NT2/D1 (cell line): Measurements from ENCODE around the gene CNGA2.

Experiments used
- DNase-seq: peaks from one replicate; pipeline ENCODE4 v3.0.0-alpha.2; 2011; ENCODE audit warnings: low read depth, low spot score
- H3K27me3 ChIP-seq: 2 replicates; pipeline ENCODE4 v1.6.0; 2011; ENCODE audit warnings: mild to moderate bottlenecking; ENCODE audit not compliant: insufficient read length, insufficient read depth
- H3K36me3 ChIP-seq: 2 replicates; pipeline ENCODE4 v1.6.1; 2011; ENCODE audit warnings: mild to moderate bottlenecking, low read length, mixed read lengths; ENCODE audit not compliant: insufficient read depth, insufficient read length
- H3K4me1 ChIP-seq: 2 replicates; pipeline ENCODE4 v1.5.1; 2011; ENCODE audit not compliant: insufficient read depth, insufficient read length
- H3K4me3 ChIP-seq: 2 replicates; pipeline ENCODE4 v1.5.1; 2011; ENCODE audit warnings: low read depth; ENCODE audit not compliant: insufficient read length
- H3K9ac ChIP-seq: 2 replicates; pipeline ENCODE4 v1.6.0; 2011; ENCODE audit warnings: low read depth; ENCODE audit not compliant: insufficient read length
- H3K9me3 ChIP-seq: 2 replicates; pipeline ENCODE4 v1.5.1; 2011; ENCODE audit warnings: mild to moderate bottlenecking, low read length; ENCODE audit not compliant: insufficient read depth
- SUZ12 ChIP-seq: IDR thresholded peaks from 2 replicates; pipeline ENCODE4 v1.6.1; 2011; ENCODE audit not compliant: insufficient read length, insufficient read depth; ENCODE audit errors: extremely low read depth
- YY1 ChIP-seq: IDR thresholded peaks from 2 replicates; pipeline ENCODE4 v1.6.1; 2011; ENCODE audit not compliant: insufficient read length, insufficient read depth
- ZNF274 ChIP-seq: IDR thresholded peaks from 2 replicates; pipeline ENCODE4 v1.6.1; 2011; ENCODE audit warnings: mild to moderate bottlenecking, low read depth, low read length

The CNGA2 gene

GRCh38 chrX:151789179-151789800 lies 54.7 kb downstream of the CNGA2 start:
- no peaks in the 10 kb centered on the region for H3K9me3 ChIP-seq
- no peaks in the 10 kb centered on the region for H3K27me3 ChIP-seq
- H3K9ac ChIP-seq: no peak overlapping the region
- no peak for DNase-seq
- no peak for TF ChIP-seq SUZ12
- TF ChIP-seq ZNF274: no peak
- no peak for TF ChIP-seq YY1
- no peaks in the 10 kb centered on the region for H3K4me1 ChIP-seq
- H3K36me3 ChIP-seq: no peaks in the 10 kb centered on the region
- H3K4me3 ChIP-seq: no peak overlapping the region

- H3K27me3 ChIP-seq: no peaks in the 10 kb centered on the region
- H3K9me3 ChIP-seq: no peaks in the 10 kb centered on the region
- no peak for DNase-seq
- H3K4me3 ChIP-seq: no peak overlapping the region
- H3K36me3 ChIP-seq: no peaks in the 10 kb centered on the region
- no peak overlapping the region for H3K9ac ChIP-seq
- no peaks in the 10 kb centered on the region for H3K4me1 ChIP-seq
- TF ChIP-seq ZNF274 (no peak), YY1 (no peak), SUZ12 (no peak)
Observed at GRCh38 chrX:151790481-151791160, 56.1 kb downstream of the CNGA2 start.

- DNase-seq: no peak
- Histone ChIP-seq H3K27me3 (no peaks in the 10 kb centered on the region), H3K4me3 (no peak overlapping the region), H3K36me3 (no peaks in the 10 kb centered on the region), H3K4me1 (no peaks in the 10 kb centered on the region), H3K9me3 (no peaks in the 10 kb centered on the region), H3K9ac (no peak overlapping the region)
- TF ChIP-seq SUZ12: no peak
- TF ChIP-seq ZNF274: no peak
- no peak for TF ChIP-seq YY1
Observed at GRCh38 chrX:151791961-151792360, 57.4 kb downstream of the CNGA2 start.

GRCh38 chrX:151792505-151792904 lies 58.0 kb downstream of the CNGA2 start:
- Histone ChIP-seq H3K27me3 (no peaks in the 10 kb centered on the region), H3K9me3 (no peaks in the 10 kb centered on the region), H3K4me3 (no peak overlapping the region), H3K4me1 (no peaks in the 10 kb centered on the region), H3K9ac (no peak overlapping the region), H3K36me3 (no peaks in the 10 kb centered on the region)
- DNase-seq: no peak
- TF ChIP-seq YY1 (no peak), ZNF274 (no peak), SUZ12 (no peak)

- Histone ChIP-seq H3K36me3 (no peaks in the 10 kb centered on the region), H3K9ac (no peak overlapping the region), H3K27me3 (no peaks in the 10 kb centered on the region), H3K4me3 (no peak overlapping the region), H3K4me1 (no peaks in the 10 kb centered on the region), H3K9me3 (no peaks in the 10 kb centered on the region)
- DNase-seq: no peak
- TF ChIP-seq YY1: no peak
- no peak for TF ChIP-seq ZNF274
- TF ChIP-seq SUZ12: no peak
Observed at GRCh38 chrX:151793886-151794285, 59.3 kb downstream of the CNGA2 start.
